ENCODE results near the gene TET2.

The TET2 gene

DNA sequence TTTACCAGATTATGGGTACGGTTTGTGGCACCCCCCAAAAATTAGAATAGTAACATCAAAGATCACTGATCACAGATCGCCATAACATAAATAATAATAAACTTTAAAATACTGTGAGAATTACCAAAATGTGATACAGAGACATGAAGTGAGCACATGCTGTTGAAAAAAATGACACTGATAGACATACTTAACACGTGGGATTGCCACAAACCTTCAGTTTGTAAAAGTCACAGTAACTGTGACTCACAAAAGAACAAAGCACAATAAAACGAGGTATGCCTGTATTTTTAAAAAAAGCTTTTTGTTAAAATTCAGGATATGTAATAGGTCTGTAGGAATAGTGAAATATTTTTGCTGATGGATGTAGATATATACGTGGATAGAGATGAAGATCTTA lies 93.4 kb downstream of the TET2 start:
- Histone ChIP-seq H3K9me3 (ENCODE audit: control extremely low read depth in 1 of 5, control insufficient read depth in 4 of 5, insufficient read depth in 2 of 5, low read depth in 1 of 5, low read length in 4 of 5) (peaks cover 0 to 9% (median 0%) of the 10 kb centered on the region in 5 experiments), H3K4me3 (ENCODE audit: control insufficient read depth in 1 of 7, extremely low read depth in 1 of 7, insufficient read depth in 4 of 7, low read depth in 2 of 7, low read length in 6 of 7) (no peak overlapping the region), H3K27ac (ENCODE audit: insufficient read depth in 1 of 2, low read depth in 1 of 2, low read length in 2 of 2, poor library complexity in 1 of 2, severe bottlenecking in 2 of 2) (no peak overlapping the region), H3K36me3 (ENCODE audit: control insufficient read depth in 4 of 4, insufficient read depth in 4 of 4, low read length in 3 of 4) (peaks cover 39 to 61% (median 50%) of the 10 kb centered on the region in 4 experiments), H3K4me1 (ENCODE audit: control extremely low read depth in 1 of 4, control insufficient read depth in 4 of 4, insufficient read depth in 4 of 4, low read length in 3 of 4) (no peaks in the 10 kb centered on the region), H3K27me3 (replicated peaks in 2 of 5; ENCODE audit: control insufficient read depth in 4 of 5, insufficient read depth in 5 of 5, low read length in 4 of 5) (no peaks in the 10 kb centered on the region)
- ChIA-PET CTCF (interaction anchor here (0.6 kb wide), 1 partner anchor 16 kb away, joined by 3 read pairs; no protein-coding TSS in a partner anchor), POLR2A (no interaction called here)
- DNase-seq: no peak
- 100% methylated on average over 2 of the region's 5 CpGs for whole genome bisulfite sequencing (ENCODE audit: insufficient coverage)

DNA sequence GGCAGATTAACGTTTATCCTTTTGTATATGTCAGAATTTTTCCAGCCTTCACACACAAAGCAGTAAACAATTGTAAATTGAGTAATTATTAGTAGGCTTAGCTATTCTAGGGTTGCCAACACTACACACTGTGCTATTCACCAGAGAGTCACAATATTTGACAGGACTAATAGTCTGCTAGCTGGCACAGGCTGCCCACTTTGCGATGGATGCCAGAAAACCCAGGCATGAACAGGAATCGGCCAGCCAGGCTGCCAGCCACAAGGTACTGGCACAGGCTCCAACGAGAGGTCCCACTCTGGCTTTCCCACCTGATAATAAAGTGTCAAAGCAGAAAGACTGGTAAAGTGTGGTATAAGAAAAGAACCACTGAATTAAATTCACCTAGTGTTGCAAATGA lies 94.8 kb downstream of the TET2 start:
- no peaks in the 10 kb centered on the region for H3K27me3 ChIP-seq (replicated peaks in 2 of 5; ENCODE audit: control insufficient read depth in 4 of 5, insufficient read depth in 5 of 5, low read length in 4 of 5)
- CTCF ChIA-PET: interaction anchor here (0.9 to 1.0 kb wide), 2 partner anchors 9 to 16 kb away, joined by 4 to 5 read pairs; no protein-coding TSS in a partner anchor

DNA sequence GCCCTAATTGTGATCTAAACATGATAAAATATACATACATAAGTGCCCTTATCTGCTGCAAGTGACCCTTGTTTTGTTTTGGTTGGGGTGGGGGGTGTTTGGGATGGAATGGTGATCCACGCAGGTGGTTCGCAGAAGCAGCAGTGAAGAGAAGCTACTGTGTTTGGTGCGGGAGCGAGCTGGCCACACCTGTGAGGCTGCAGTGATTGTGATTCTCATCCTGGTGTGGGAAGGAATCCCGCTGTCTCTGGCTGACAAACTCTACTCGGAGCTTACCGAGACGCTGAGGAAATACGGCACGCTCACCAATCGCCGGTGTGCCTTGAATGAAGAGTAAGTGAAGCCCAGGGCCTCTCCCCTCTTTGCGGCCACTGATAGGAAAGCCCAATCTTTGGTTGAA lies 96.8 kb downstream of the TET2 start:
- Histone ChIP-seq H3K27me3 (replicated peaks in 2 of 5; ENCODE audit: control insufficient read depth in 4 of 5, insufficient read depth in 5 of 5, low read length in 4 of 5) (no peaks in the 10 kb centered on the region), H3K36me3 (ENCODE audit: control insufficient read depth in 4 of 4, insufficient read depth in 4 of 4, low read length in 3 of 4) (peaks cover 20 to 35% (median 30%) of the 10 kb centered on the region in 4 experiments), H3K27ac (ENCODE audit: insufficient read depth in 1 of 2, low read depth in 1 of 2, low read length in 2 of 2, poor library complexity in 1 of 2, severe bottlenecking in 2 of 2) (no peak overlapping the region), H3K4me1 (ENCODE audit: control extremely low read depth in 1 of 4, control insufficient read depth in 4 of 4, insufficient read depth in 4 of 4, low read length in 3 of 4) (no peaks in the 10 kb centered on the region), H3K9me3 (ENCODE audit: control extremely low read depth in 1 of 5, control insufficient read depth in 4 of 5, insufficient read depth in 2 of 5, low read depth in 1 of 5, low read length in 4 of 5) (peaks cover 0 to 9% (median 0%) of the 10 kb centered on the region in 5 experiments), H3K4me3 (ENCODE audit: control insufficient read depth in 1 of 7, extremely low read depth in 1 of 7, insufficient read depth in 4 of 7, low read depth in 2 of 7, low read length in 6 of 7) (no peak overlapping the region)
- DNase-seq: no peak
- 97% methylated on average over 12 of the region's 13 CpGs for WGBS (ENCODE audit: insufficient coverage)
- ChIA-PET CTCF (no interaction called here), POLR2A (no interaction called here)

More for the DNA sequence above, 94.8 kb downstream of the TET2 start:
- no peaks in the 10 kb centered on the region for H3K4me1 ChIP-seq (ENCODE audit: control extremely low read depth in 1 of 4, control insufficient read depth in 4 of 4, insufficient read depth in 4 of 4, low read length in 3 of 4)
- POLR2A ChIA-PET: no interaction called here
- H3K27ac ChIP-seq (ENCODE audit: insufficient read depth in 1 of 2, low read depth in 1 of 2, low read length in 2 of 2, poor library complexity in 1 of 2, severe bottlenecking in 2 of 2): no peak overlapping the region
- 100% methylated on average over 2 of the region's 4 CpGs for WGBS (ENCODE audit: insufficient coverage)
- peaks cover 0 to 9% (median 0%) of the 10 kb centered on the region in 5 experiments for H3K9me3 ChIP-seq (ENCODE audit: control extremely low read depth in 1 of 5, control insufficient read depth in 4 of 5, insufficient read depth in 2 of 5, low read depth in 1 of 5, low read length in 4 of 5)
- H3K4me3 ChIP-seq (ENCODE audit: control insufficient read depth in 1 of 7, extremely low read depth in 1 of 7, insufficient read depth in 4 of 7, low read depth in 2 of 7, low read length in 6 of 7): no peak overlapping the region
- H3K36me3 ChIP-seq (ENCODE audit: control insufficient read depth in 4 of 4, insufficient read depth in 4 of 4, low read length in 3 of 4): peaks cover 29 to 47% (median 38%) of the 10 kb centered on the region in 4 experiments
- no peak for DNase-seq

DNA sequence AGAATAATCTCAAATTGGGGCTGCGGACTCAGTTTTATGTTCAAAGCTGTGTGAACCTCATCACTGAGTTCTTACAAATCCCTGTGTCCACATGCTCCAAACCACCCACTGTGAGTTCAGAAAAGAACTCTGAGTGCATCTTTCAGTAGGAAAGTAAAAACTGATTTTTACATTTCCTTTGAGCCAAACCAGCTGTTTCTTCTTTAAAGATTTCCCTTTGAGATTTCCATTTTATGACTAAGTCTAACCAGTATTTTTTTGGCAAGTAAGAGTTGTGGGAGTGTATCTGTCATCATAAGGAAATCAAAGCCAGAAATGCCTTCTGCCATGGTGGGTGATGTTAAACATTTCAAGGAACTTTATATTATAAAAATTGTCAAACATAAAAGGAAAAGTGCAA lies 100.0 kb downstream of the TET2 start:
- WGBS (ENCODE audit: insufficient coverage): 100% methylated on average over 1 of the region's 1 CpG
- ChIA-PET CTCF (interaction anchor here (0.6 kb wide), 1 partner anchor 529 kb away, joined by 5 read pairs; no protein-coding TSS in a partner anchor), POLR2A (interaction anchor here (0.7 kb wide), 1 partner anchor 59 kb away, joined by 3 read pairs; no protein-coding TSS in a partner anchor)
- Histone ChIP-seq H3K36me3 (ENCODE audit: control insufficient read depth in 4 of 4, insufficient read depth in 4 of 4, low read length in 3 of 4) (peaks cover 15 to 25% (median 19%) of the 10 kb centered on the region in 4 experiments), H3K9me3 (ENCODE audit: control extremely low read depth in 1 of 5, control insufficient read depth in 4 of 5, insufficient read depth in 2 of 5, low read depth in 1 of 5, low read length in 4 of 5) (peaks cover 0 to under 1% (median 0%) of the 10 kb centered on the region in 5 experiments), H3K27me3 (replicated peaks in 2 of 5; ENCODE audit: control insufficient read depth in 4 of 5, insufficient read depth in 5 of 5, low read length in 4 of 5) (no peaks in the 10 kb centered on the region), H3K4me3 (ENCODE audit: control insufficient read depth in 1 of 7, extremely low read depth in 1 of 7, insufficient read depth in 4 of 7, low read depth in 2 of 7, low read length in 6 of 7) (no peak overlapping the region), H3K27ac (ENCODE audit: insufficient read depth in 1 of 2, low read depth in 1 of 2, low read length in 2 of 2, poor library complexity in 1 of 2, severe bottlenecking in 2 of 2) (no peak overlapping the region), H3K4me1 (ENCODE audit: control extremely low read depth in 1 of 4, control insufficient read depth in 4 of 4, insufficient read depth in 4 of 4, low read length in 3 of 4) (no peaks in the 10 kb centered on the region)
- peak in 1 of 3 donors; percentile 6 for DNase-seq

DNA sequence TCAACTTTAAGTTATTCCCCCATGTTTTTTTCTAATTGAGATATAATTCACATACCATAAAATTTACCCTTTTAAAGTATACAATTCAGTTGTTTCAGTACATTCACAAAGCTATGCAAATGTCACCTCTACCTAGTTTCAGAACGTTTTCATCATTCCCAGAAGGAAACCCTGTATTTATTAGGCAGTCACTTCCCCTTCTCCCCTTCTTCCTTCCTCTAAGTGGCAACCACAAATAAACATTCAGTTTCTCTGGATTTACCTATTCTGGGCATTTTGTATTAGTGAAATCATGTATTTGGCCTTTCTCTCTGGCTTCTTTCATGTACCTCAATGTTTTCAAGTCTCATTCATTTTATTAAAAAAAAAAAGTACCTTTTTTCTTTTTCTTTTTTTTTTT lies 101.9 kb downstream of the TET2 start:
- Histone ChIP-seq H3K27ac (ENCODE audit: insufficient read depth in 1 of 2, low read depth in 1 of 2, low read length in 2 of 2, poor library complexity in 1 of 2, severe bottlenecking in 2 of 2) (no peak overlapping the region), H3K4me3 (ENCODE audit: control insufficient read depth in 1 of 7, extremely low read depth in 1 of 7, insufficient read depth in 4 of 7, low read depth in 2 of 7, low read length in 6 of 7) (no peak overlapping the region), H3K4me1 (ENCODE audit: control extremely low read depth in 1 of 4, control insufficient read depth in 4 of 4, insufficient read depth in 4 of 4, low read length in 3 of 4) (no peaks in the 10 kb centered on the region), H3K27me3 (replicated peaks in 2 of 5; ENCODE audit: control insufficient read depth in 4 of 5, insufficient read depth in 5 of 5, low read length in 4 of 5) (no peaks in the 10 kb centered on the region), H3K9me3 (ENCODE audit: control extremely low read depth in 1 of 5, control insufficient read depth in 4 of 5, insufficient read depth in 2 of 5, low read depth in 1 of 5, low read length in 4 of 5) (peaks cover 0 to 14% (median 1%) of the 10 kb centered on the region in 5 experiments), H3K36me3 (ENCODE audit: control insufficient read depth in 4 of 4, insufficient read depth in 4 of 4, low read length in 3 of 4) (peaks cover 8 to 39% (median 16%) of the 10 kb centered on the region in 4 experiments)
- peak in 1 of 3 donors; percentile 6 for DNase-seq
- ChIA-PET POLR2A (no interaction called here), CTCF (no interaction called here)
- 0% methylated on average over 1 of the region's 1 CpG for WGBS (ENCODE audit: insufficient coverage)

DNA sequence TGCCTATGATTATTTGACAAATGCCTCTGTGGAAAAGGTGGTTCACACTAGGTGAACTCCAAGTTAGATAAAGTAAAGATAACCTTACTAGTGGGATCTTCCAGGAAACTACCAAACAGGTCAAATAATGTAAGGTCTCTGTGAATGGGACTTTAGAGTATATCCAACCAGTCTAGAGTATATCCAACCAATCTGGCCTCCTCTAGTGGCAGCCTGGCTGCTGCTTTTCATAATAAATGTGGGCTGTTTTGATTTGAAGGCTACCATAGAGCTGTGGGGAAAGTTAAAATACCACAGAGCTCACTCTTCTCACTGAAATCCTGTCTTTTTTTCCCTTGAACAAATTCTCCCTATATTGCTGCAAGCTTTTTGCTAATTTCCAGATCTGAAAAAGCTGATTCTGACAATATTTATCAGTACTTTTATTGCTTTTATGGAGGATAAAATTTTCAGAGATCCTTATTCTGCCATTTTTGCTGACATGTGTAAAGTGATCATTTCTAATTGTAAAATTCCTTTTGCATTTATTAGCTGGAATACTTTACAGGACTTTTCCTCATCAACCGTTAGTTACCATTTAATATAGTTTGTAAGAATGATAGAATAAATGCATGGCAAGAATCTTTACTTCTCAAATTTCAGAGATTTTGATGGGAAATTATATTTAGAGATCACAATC lies 111.3 kb downstream of the TET2 start:
- H3K9me3 ChIP-seq (ENCODE audit: control extremely low read depth in 1 of 5, control insufficient read depth in 4 of 5, insufficient read depth in 2 of 5, low read depth in 1 of 5, low read length in 4 of 5): peaks cover 4 to 35% (median 6%) of the 10 kb centered on the region in 5 experiments

DNA sequence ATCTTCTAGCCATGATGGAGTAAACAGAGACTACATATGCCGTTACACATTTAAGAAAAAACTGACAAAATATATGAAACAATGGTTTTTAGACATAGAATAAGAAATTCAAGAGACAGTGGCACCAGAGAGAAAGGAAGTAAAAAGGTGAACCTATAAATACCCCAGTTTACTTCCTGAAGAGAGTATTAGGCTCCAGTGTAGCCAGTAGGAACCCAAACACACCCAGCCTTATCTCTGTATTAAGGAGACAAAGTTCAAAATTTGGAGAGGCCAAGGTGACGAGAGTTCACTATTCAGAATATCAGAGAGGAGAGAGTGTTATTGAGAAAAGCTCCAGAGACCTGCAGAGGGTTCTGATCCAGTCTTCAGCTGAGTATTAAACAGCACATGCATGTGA lies 119.0 kb downstream of the TET2 start:
- WGBS (ENCODE audit: insufficient coverage): 100% methylated on average over 1 of the region's 2 CpGs
- Histone ChIP-seq H3K27ac (ENCODE audit: insufficient read depth in 1 of 2, low read depth in 1 of 2, low read length in 2 of 2, poor library complexity in 1 of 2, severe bottlenecking in 2 of 2) (no peak overlapping the region), H3K36me3 (ENCODE audit: control insufficient read depth in 4 of 4, insufficient read depth in 4 of 4, low read length in 3 of 4) (peaks cover 19 to 61% (median 25%) of the 10 kb centered on the region in 4 experiments), H3K9me3 (ENCODE audit: control extremely low read depth in 1 of 5, control insufficient read depth in 4 of 5, insufficient read depth in 2 of 5, low read depth in 1 of 5, low read length in 4 of 5) (peaks cover 0 to 2% (median 0%) of the 10 kb centered on the region in 5 experiments), H3K4me1 (ENCODE audit: control extremely low read depth in 1 of 4, control insufficient read depth in 4 of 4, insufficient read depth in 4 of 4, low read length in 3 of 4) (no peaks in the 10 kb centered on the region), H3K27me3 (replicated peaks in 2 of 5; ENCODE audit: control insufficient read depth in 4 of 5, insufficient read depth in 5 of 5, low read length in 4 of 5) (no peaks in the 10 kb centered on the region), H3K4me3 (ENCODE audit: control insufficient read depth in 1 of 7, extremely low read depth in 1 of 7, insufficient read depth in 4 of 7, low read depth in 2 of 7, low read length in 6 of 7) (no peak overlapping the region)
- no peak for DNase-seq
- POLR2A ChIA-PET: no interaction called here
- CTCF ChIA-PET: no interaction called here

More for the DNA sequence above, 111.3 kb downstream of the TET2 start:
- Histone ChIP-seq H3K4me3 (ENCODE audit: control insufficient read depth in 1 of 7, extremely low read depth in 1 of 7, insufficient read depth in 4 of 7, low read depth in 2 of 7, low read length in 6 of 7) (no peak overlapping the region), H3K4me1 (ENCODE audit: control extremely low read depth in 1 of 4, control insufficient read depth in 4 of 4, insufficient read depth in 4 of 4, low read length in 3 of 4) (no peaks in the 10 kb centered on the region), H3K27ac (ENCODE audit: insufficient read depth in 1 of 2, low read depth in 1 of 2, low read length in 2 of 2, poor library complexity in 1 of 2, severe bottlenecking in 2 of 2) (no peak overlapping the region), H3K27me3 (replicated peaks in 2 of 5; ENCODE audit: control insufficient read depth in 4 of 5, insufficient read depth in 5 of 5, low read length in 4 of 5) (no peaks in the 10 kb centered on the region), H3K36me3 (ENCODE audit: control insufficient read depth in 4 of 4, insufficient read depth in 4 of 4, low read length in 3 of 4) (peaks cover 5 to 51% (median 14%) of the 10 kb centered on the region in 4 experiments)
- DNase-seq: no peak
- WGBS (ENCODE audit: insufficient coverage): no CpG with 5 or more reads among the region's 1 CpG
- POLR2A ChIA-PET: no interaction called here
- CTCF ChIA-PET: interaction anchor here (1.0 to 1.1 kb wide), 2 partner anchors 14 to 16 kb away, joined by 3 to 5 read pairs; no protein-coding TSS in a partner anchor

Data from common myeloid progenitor, CD34-positive (primary cell).